ENCODE data around the gene ACOT2.

ACOT2 gene

GRCh38 chr14:73616831-73617230 is 47.8 kb downstream of the ACOT2 start:
- TF ChIP-seq CTCF (IDR thresholded peaks at IDR 0.05; ENCODE audit: extremely low read depth, missing control alignments), result no peak
- no peak for DNase-seq (ENCODE audit: low spot score)

DNA sequence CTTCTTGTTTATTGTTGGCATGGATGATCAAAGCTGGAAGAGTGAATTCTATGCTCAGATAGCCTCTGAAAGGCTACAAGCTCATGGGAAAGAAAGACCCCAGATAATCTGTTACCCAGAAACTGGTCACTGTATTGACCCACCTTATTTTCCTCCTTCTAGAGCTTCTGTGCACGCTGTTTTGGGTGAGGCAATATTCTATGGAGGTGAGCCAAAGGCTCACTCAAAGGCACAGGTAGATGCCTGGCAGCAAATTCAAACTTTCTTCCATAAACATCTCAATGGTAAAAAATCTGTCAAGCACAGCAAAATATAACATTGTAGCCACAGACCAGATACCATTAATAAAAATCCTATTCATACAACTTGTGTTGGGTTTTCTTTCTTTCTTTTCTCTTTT is 50.5 kb downstream of the ACOT2 start:
- no peak for TF ChIP-seq CTCF (IDR thresholded peaks at IDR 0.05; ENCODE audit: extremely low read depth, missing control alignments)
- no peak for DNase-seq (ENCODE audit: low spot score)

DNA sequence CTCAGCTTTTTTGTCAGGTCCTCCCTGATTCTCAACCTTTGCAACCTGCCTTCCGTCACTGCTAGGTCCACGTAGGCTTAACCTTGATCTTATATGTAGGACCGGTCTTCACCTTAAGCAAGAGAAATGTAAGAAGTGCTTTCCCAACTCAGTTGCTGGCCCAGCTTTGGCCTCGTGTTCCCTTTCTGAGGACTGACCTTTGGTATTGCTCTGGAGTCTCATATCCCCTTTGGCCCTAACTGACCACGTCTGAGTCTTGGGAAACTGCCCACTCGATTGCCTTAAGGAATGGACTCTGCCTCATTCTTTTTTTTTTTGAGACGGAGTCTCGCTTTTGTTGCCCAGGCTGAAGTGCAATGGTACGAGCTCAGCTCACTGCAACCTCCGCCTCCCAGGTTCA is 51.3 kb downstream of the ACOT2 start:
- TF ChIP-seq CTCF (IDR thresholded peaks at IDR 0.05; ENCODE audit: extremely low read depth, missing control alignments), result no peak
- no peak for DNase-seq (ENCODE audit: low spot score)

- no peak for TF ChIP-seq CTCF (IDR thresholded peaks at IDR 0.05; ENCODE audit: extremely low read depth, missing control alignments)
- DNase-seq (ENCODE audit: low spot score), result no peak
Measured at GRCh38 chr14:73623504-73624054, 54.6 kb downstream of the ACOT2 start.

Measured in GM20000 (cell line).